GM12878 (cell line): ENCODE data around the gene SEMA5B.

Experiments
- BHLHE40 ChIP-seq, 2 experiments: fragments of 450-650 bp in 1 of 2; IDR thresholded peaks; 2 replicates each; pipeline ENCODE4 v1.6.1; 2011 to 2017; ENCODE audit warnings: low read depth in 2 of 2, borderline replicate concordance in 1 of 2, improper control_type of control experiment in 1 of 2, low read length in 1 of 2, mild to moderate bottlenecking in 1 of 2
- JUND ChIP-seq: IDR thresholded peaks from 2 replicates; pipeline ENCODE4 v1.6.1; 2012; ENCODE audit warnings: low read depth, mild to moderate bottlenecking, low read length, improper control_type of control experiment, moderate library complexity
- KDM1A ChIP-seq: fragments of 200-600 bp; sonication (generic); IDR thresholded peaks from 2 replicates; pipeline ENCODE4 v1.6.1; 2016; ENCODE audit warnings: borderline replicate concordance
- MXI1 ChIP-seq: fragments of 150-350 bp; IDR thresholded peaks from 2 replicates; pipeline ENCODE4 v1.6.1; 2011; ENCODE audit warnings: low read depth, mild to moderate bottlenecking, inconsistent platforms, low read length, improper control_type of control experiment
- PAX8 ChIP-seq: fragments of 450-650 bp; IDR thresholded peaks from 2 replicates; pipeline ENCODE4 v1.6.1; 2017; ENCODE audit warnings: mild to moderate bottlenecking, moderate library complexity
- POLR2A ChIP-seq: IDR thresholded peaks from 2 replicates; pipeline ENCODE4 v1.6.1; 2011; ENCODE audit warnings: low read depth, mild to moderate bottlenecking, low read length
- RFX5 ChIP-seq: IDR thresholded peaks from 2 replicates; pipeline ENCODE4 v1.6.1; 2011; ENCODE audit warnings: low read depth, low read length, improper control_type of control experiment
- TAF1 ChIP-seq: IDR thresholded peaks from 2 replicates; pipeline ENCODE4 v1.6.1; 2011; ENCODE audit warnings: mild to moderate bottlenecking, low read depth, low read length, borderline replicate concordance
- YY1 ChIP-seq: IDR thresholded peaks from 2 replicates; pipeline ENCODE4 v1.6.1; 2011; ENCODE audit warnings: low read depth, mild to moderate bottlenecking, low read length

GRCh38 chr3:122994954-122995353, 32.6 kb downstream of the SEMA5B start:
- TF ChIP-seq POLR2A (no peak), JUND (no peak), YY1 (no peak), BHLHE40 (IDR thresholded peaks at IDR 0.05; ENCODE audit: borderline replicate concordance in 1 of 2, low read depth in 2 of 2, low read length in 1 of 2) (no peak), MXI1 (no peak), KDM1A (no peak), RFX5 (no peak), TAF1 (no peak), PAX8 (no peak)
